HG03135 (cell line): ENCODE data around the gene TRIM59.
A peak's percentile ranks its signal among the peaks of the same experiment; 100 is the strongest.
"Not testable (repeated sequence)": the region's sequence is repeated elsewhere in the genome, so short reads cannot be mapped to it uniquely, and the experiment has no call there.

Source experiments
- ATAC-seq: cut with Tn5 transposase; IDR thresholded peaks from one replicate; pipeline ENCODE4 v1.9.1; 2021; ENCODE audit warnings: mild to moderate bottlenecking, moderate library complexity; ENCODE audit not compliant: unreplicated experiment

The TRIM59 gene

GRCh38 chr3:160458151-160458550 lies 8.6 kb upstream of the TRIM59 start:
- ATAC-seq: no peak

- no peak for ATAC-seq
Observed at GRCh38 chr3:160455846-160456245, 6.3 kb upstream of the TRIM59 start.

- no peak for ATAC-seq
Observed at GRCh38 chr3:160454995-160455394, 5.4 kb upstream of the TRIM59 start.

GRCh38 chr3:160452251-160452650 lies 2.7 kb upstream of the TRIM59 start:
- not testable (repeated sequence) for ATAC-seq

- ATAC-seq: no peak
Observed at GRCh38 chr3:160451602-160452001, 2.0 kb upstream of the TRIM59 start.

GRCh38 chr3:160450846-160451245 lies 1.3 kb upstream of the TRIM59 start:
- ATAC-seq: no peak

GRCh38 chr3:160448845-160449635 lies 546 bp downstream of the TRIM59 start:
- ATAC-seq: peak; percentile 34

GRCh38 chr3:160447544-160447943 lies 2.0 kb downstream of the TRIM59 start:
- ATAC-seq: no peak

- ATAC-seq: no peak
Observed at GRCh38 chr3:160446522-160447056, 3.0 kb downstream of the TRIM59 start.

GRCh38 chr3:160445854-160446253 lies 3.7 kb downstream of the TRIM59 start:
- ATAC-seq: no peak

GRCh38 chr3:160444411-160444810 lies 5.2 kb downstream of the TRIM59 start:
- no peak for ATAC-seq

GRCh38 chr3:160440687-160441086 lies 8.9 kb downstream of the TRIM59 start:
- ATAC-seq: no peak

GRCh38 chr3:160437083-160437455 lies 12.5 kb downstream of the TRIM59 start:
- ATAC-seq: no peak

- no peak for ATAC-seq
Observed at GRCh38 chr3:160435747-160436146, 13.8 kb downstream of the TRIM59 start.

- ATAC-seq: no peak
Observed at GRCh38 chr3:160435095-160435494, 14.5 kb downstream of the TRIM59 start.

- no peak for ATAC-seq
Observed at GRCh38 chr3:160434071-160434470, 15.5 kb downstream of the TRIM59 start.

GRCh38 chr3:160427832-160428424 lies 21.7 kb downstream of the TRIM59 start:
- ATAC-seq: no peak

GRCh38 chr3:160417311-160417710 lies 32.3 kb downstream of the TRIM59 start:
- no peak for ATAC-seq

GRCh38 chr3:160413613-160414248 lies 35.9 kb downstream of the TRIM59 start:
- ATAC-seq: peak; percentile 71

GRCh38 chr3:160412477-160412876 lies 37.1 kb downstream of the TRIM59 start:
- no peak for ATAC-seq

- ATAC-seq: no peak
Observed at GRCh38 chr3:160409812-160410610, 39.6 kb downstream of the TRIM59 start.
